ENCODE data around the gene MATR3.

MATR3 gene

DNA sequence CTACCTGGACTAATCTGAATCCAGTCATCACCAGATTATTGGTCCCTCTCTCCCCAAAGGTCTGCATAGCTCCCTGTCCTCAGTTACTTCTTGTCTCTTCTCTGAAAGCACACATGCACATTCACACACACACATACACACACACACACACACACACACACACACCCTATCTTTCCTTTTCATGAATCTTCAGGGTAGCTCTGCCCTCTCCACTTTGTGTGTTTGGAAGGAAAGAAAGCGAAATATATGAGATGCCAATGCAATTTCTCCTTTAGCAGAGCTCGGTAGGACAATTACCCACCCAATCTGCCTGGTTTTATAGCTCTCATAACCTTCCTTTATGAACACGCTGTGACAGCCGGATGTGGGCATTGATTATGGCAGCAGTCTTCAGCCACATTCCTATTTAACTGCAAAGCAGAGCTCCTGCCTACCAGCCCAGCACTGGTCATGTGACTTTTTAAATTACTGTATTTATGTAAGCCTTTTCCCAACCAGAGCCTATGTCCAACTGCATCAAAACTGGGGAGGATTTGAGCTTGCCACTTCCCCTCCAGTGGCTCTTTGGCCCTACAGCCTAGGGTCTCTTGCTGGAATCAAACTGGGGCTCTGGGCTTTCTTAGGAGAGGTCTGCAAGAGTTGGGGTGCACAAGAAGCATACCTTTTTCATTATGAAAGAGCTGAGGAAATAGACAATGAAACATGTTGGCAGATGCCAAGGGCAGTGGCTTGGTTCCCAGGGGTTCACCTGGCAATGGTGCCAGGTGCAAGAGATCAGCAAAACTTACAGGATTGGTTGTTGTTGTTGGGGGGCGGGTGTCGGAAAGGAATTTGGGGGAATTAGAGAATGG is 20.8 kb upstream of the MATR3 start:
- Histone ChIP-seq H3K27me3 (ENCODE audit: control insufficient read depth in 5 of 5, insufficient read depth in 4 of 5, low read length in 5 of 5) (no peaks in the 10 kb centered on the region), H3K4me3 (ENCODE audit: low read depth in 1 of 5, low read length in 5 of 5) (peak overlapping the region; percentile 72 to 86 (median 81)), H3K27ac (ENCODE audit: low read depth, low read length) (peak overlapping the region; percentile 87), H3K4me1 (ENCODE audit: control insufficient read depth in 5 of 5, insufficient read depth in 5 of 5, low read length in 5 of 5) (peaks cover 6 to 44% (median 21%) of the 10 kb centered on the region in 5 donors), H3K9me3 (ENCODE audit: control insufficient read depth in 5 of 5, low read length in 5 of 5) (no peaks in the 10 kb centered on the region), H3K9ac (ENCODE audit: low read length in 5 of 5) (peak overlapping the region in 4 of 5 donors; percentile 70 to 87 (median 80)), H3K36me3 (ENCODE audit: control insufficient read depth in 5 of 5, insufficient read depth in 5 of 5, low read length in 5 of 5) (peaks cover 0 to under 1% (median 0%) of the 10 kb centered on the region in 5 donors)

- Histone ChIP-seq H3K9ac (ENCODE audit: low read length in 5 of 5) (peak overlapping the region; percentile 70 to 87 (median 79)), H3K4me3 (ENCODE audit: low read depth in 1 of 5, low read length in 5 of 5) (peak overlapping the region; percentile 72 to 86 (median 81)), H3K36me3 (ENCODE audit: control insufficient read depth in 5 of 5, insufficient read depth in 5 of 5, low read length in 5 of 5) (peaks cover 0 to 6% (median 2%) of the 10 kb centered on the region in 5 donors), H3K27ac (ENCODE audit: low read depth, low read length) (peak overlapping the region; percentile 87), H3K4me1 (ENCODE audit: control insufficient read depth in 5 of 5, insufficient read depth in 5 of 5, low read length in 5 of 5) (peaks cover 6 to 40% (median 21%) of the 10 kb centered on the region in 5 donors), H3K9me3 (ENCODE audit: control insufficient read depth in 5 of 5, low read length in 5 of 5) (no peaks in the 10 kb centered on the region), H3K27me3 (ENCODE audit: control insufficient read depth in 5 of 5, insufficient read depth in 4 of 5, low read length in 5 of 5) (no peaks in the 10 kb centered on the region)
Observed at GRCh38 chr5:139273322-139273571, 20.3 kb upstream of the MATR3 start.

DNA sequence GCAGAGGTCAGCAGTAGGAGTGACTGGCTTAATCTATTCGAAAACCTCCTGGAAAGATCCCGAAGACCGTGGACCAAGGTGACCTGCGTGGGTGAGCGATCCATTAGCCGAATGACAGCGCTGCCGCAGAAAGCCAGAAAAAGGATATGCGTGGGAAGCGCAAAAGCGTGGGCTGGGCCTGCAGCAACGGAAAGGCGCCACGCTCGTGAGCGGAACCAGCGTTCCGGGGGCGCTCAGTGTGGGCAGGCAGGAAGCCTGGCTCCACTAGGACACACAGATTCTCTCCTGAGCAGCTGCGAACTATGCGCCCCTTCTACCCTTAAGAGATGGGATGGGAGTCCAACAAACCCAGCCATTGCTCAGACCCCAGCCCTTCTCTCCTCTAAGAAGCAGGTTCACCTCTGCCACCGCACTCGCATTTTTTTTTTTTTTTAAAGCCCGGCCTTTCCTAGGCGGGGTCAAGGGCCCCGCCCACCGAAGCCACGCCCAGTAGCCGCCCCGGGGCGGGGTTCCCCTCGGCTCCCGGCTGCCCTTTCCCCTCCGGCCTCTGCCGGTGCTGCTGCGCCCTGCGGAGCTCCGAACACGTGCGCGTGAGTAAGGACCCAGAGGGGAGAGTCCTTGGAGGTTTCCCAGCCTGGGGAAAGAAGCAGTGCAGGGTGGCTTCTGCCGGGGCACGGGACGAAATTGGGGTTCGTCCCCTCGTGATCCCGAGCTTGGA is 19.8 kb upstream of the MATR3 start:
- peaks cover 6 to 35% (median 21%) of the 10 kb centered on the region in 5 donors for H3K4me1 ChIP-seq (ENCODE audit: control insufficient read depth in 5 of 5, insufficient read depth in 5 of 5, low read length in 5 of 5)
- H3K36me3 ChIP-seq (ENCODE audit: control insufficient read depth in 5 of 5, insufficient read depth in 5 of 5, low read length in 5 of 5): peaks cover 4 to 11% (median 5%) of the 10 kb centered on the region in 5 donors
- H3K4me3 ChIP-seq (ENCODE audit: low read depth in 1 of 5, low read length in 5 of 5): peak overlapping the region; percentile 72 to 86 (median 81)
- H3K9me3 ChIP-seq (ENCODE audit: control insufficient read depth in 5 of 5, low read length in 5 of 5): no peaks in the 10 kb centered on the region
- peak overlapping the region; percentile 76 to 87 (median 85) for H3K9ac ChIP-seq (ENCODE audit: low read length in 5 of 5)
- peak overlapping the region; percentile 87 for H3K27ac ChIP-seq (ENCODE audit: low read depth, low read length)
- no peaks in the 10 kb centered on the region for H3K27me3 ChIP-seq (ENCODE audit: control insufficient read depth in 5 of 5, insufficient read depth in 4 of 5, low read length in 5 of 5)

DNA sequence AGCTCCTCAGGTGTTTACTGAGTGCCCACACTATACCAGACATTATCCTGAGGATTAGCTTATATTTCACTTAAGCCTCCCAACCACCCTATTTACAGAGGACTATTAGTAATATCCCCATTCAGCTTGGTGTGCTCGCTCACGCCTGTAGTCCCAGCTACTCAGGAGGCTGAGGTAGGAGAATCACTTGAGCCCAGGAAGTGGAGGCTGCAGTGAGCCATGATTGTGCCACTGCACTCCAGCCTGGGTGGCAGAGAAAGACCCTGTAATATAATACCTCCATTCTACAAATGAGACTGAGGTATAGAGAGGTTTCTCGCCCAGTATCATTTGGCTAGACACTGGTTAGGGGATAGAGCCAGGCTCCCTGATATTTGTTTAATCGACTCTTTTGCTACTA is 18.0 kb upstream of the MATR3 start:
- Histone ChIP-seq H3K9me3 (ENCODE audit: control insufficient read depth in 5 of 5, low read length in 5 of 5) (no peaks in the 10 kb centered on the region), H3K9ac (ENCODE audit: low read length in 5 of 5) (no peak overlapping the region), H3K4me1 (ENCODE audit: control insufficient read depth in 5 of 5, insufficient read depth in 5 of 5, low read length in 5 of 5) (peaks cover 6 to 32% (median 21%) of the 10 kb centered on the region in 5 donors), H3K27me3 (ENCODE audit: control insufficient read depth in 5 of 5, insufficient read depth in 4 of 5, low read length in 5 of 5) (no peaks in the 10 kb centered on the region), H3K4me3 (ENCODE audit: low read depth in 1 of 5, low read length in 5 of 5) (no peak overlapping the region), H3K36me3 (ENCODE audit: control insufficient read depth in 5 of 5, insufficient read depth in 5 of 5, low read length in 5 of 5) (peaks cover 5 to 22% (median 12%) of the 10 kb centered on the region in 5 donors), H3K27ac (ENCODE audit: low read depth, low read length) (no peak overlapping the region)

GRCh38 chr5:139275956-139276355 is 17.6 kb upstream of the MATR3 start:
- Histone ChIP-seq H3K27ac (ENCODE audit: low read depth, low read length) (no peak overlapping the region), H3K36me3 (ENCODE audit: control insufficient read depth in 5 of 5, insufficient read depth in 5 of 5, low read length in 5 of 5) (peaks cover 5 to 23% (median 12%) of the 10 kb centered on the region in 5 donors), H3K4me3 (ENCODE audit: low read depth in 1 of 5, low read length in 5 of 5) (no peak overlapping the region), H3K4me1 (ENCODE audit: control insufficient read depth in 5 of 5, insufficient read depth in 5 of 5, low read length in 5 of 5) (peaks cover 6 to 32% (median 21%) of the 10 kb centered on the region in 5 donors), H3K27me3 (ENCODE audit: control insufficient read depth in 5 of 5, insufficient read depth in 4 of 5, low read length in 5 of 5) (no peaks in the 10 kb centered on the region), H3K9ac (ENCODE audit: low read length in 5 of 5) (no peak overlapping the region), H3K9me3 (ENCODE audit: control insufficient read depth in 5 of 5, low read length in 5 of 5) (no peaks in the 10 kb centered on the region)

GRCh38 chr5:139276426-139276825 is 17.1 kb upstream of the MATR3 start:
- H3K9me3 ChIP-seq (ENCODE audit: control insufficient read depth in 5 of 5, low read length in 5 of 5): no peaks in the 10 kb centered on the region
- peaks cover 5 to 24% (median 12%) of the 10 kb centered on the region in 5 donors for H3K36me3 ChIP-seq (ENCODE audit: control insufficient read depth in 5 of 5, insufficient read depth in 5 of 5, low read length in 5 of 5)
- no peak overlapping the region for H3K9ac ChIP-seq (ENCODE audit: low read length in 5 of 5)
- no peak overlapping the region for H3K4me3 ChIP-seq (ENCODE audit: low read depth in 1 of 5, low read length in 5 of 5)
- H3K4me1 ChIP-seq (ENCODE audit: control insufficient read depth in 5 of 5, insufficient read depth in 5 of 5, low read length in 5 of 5): peaks cover 6 to 32% (median 22%) of the 10 kb centered on the region in 5 donors
- no peak overlapping the region for H3K27ac ChIP-seq (ENCODE audit: low read depth, low read length)
- H3K27me3 ChIP-seq (ENCODE audit: control insufficient read depth in 5 of 5, insufficient read depth in 4 of 5, low read length in 5 of 5): no peaks in the 10 kb centered on the region

- H3K9me3 ChIP-seq (ENCODE audit: control insufficient read depth in 5 of 5, low read length in 5 of 5): no peaks in the 10 kb centered on the region
- H3K9ac ChIP-seq (ENCODE audit: low read length in 5 of 5): no peak overlapping the region
- no peaks in the 10 kb centered on the region for H3K27me3 ChIP-seq (ENCODE audit: control insufficient read depth in 5 of 5, insufficient read depth in 4 of 5, low read length in 5 of 5)
- peaks cover 5 to 24% (median 12%) of the 10 kb centered on the region in 5 donors for H3K36me3 ChIP-seq (ENCODE audit: control insufficient read depth in 5 of 5, insufficient read depth in 5 of 5, low read length in 5 of 5)
- H3K4me1 ChIP-seq (ENCODE audit: control insufficient read depth in 5 of 5, insufficient read depth in 5 of 5, low read length in 5 of 5): peaks cover 6 to 36% (median 24%) of the 10 kb centered on the region in 5 donors
- H3K27ac ChIP-seq (ENCODE audit: low read depth, low read length): no peak overlapping the region
- H3K4me3 ChIP-seq (ENCODE audit: low read depth in 1 of 5, low read length in 5 of 5): no peak overlapping the region
Observed at GRCh38 chr5:139277171-139277570, 16.4 kb upstream of the MATR3 start.

DNA sequence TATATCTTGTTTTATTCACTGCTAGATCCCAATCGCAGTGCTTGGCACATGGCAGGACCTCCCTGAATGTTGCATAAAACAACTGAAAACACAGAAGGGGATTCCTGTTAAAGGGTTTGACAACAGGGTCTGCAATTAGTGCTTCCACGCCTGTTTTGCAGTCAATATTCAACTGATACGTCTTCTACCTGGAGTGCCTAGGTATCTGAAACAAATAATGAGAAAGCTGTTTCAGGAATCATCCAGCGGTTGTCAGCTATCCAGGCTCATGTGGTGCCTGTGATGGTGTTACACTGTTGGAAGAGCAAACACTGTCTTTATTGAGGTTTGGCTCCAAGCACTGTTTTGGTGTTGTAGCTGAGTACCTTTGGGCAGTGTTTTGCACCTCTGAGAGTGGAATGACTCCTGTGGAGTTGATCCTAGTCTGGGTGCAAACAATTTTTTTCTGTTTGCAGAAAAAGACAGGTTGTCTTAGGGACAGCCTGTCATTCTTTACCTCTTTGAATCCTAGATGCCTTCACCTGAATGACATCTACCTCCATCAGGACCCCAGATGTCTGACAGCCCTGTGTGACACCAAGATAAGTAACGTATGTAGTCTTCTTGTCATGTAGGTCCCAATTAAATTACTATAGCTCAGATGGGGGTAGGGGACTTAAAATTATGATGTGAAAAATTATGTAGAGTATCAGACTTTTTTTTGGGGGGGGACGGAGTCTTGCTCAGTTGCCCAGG is 14.8 kb upstream of the MATR3 start:
- peaks cover 8 to 40% (median 19%) of the 10 kb centered on the region in 5 donors for H3K36me3 ChIP-seq (ENCODE audit: control insufficient read depth in 5 of 5, insufficient read depth in 5 of 5, low read length in 5 of 5)
- no peak overlapping the region for H3K27ac ChIP-seq (ENCODE audit: low read depth, low read length)
- H3K9me3 ChIP-seq (ENCODE audit: control insufficient read depth in 5 of 5, low read length in 5 of 5): no peaks in the 10 kb centered on the region
- H3K27me3 ChIP-seq (ENCODE audit: control insufficient read depth in 5 of 5, insufficient read depth in 4 of 5, low read length in 5 of 5): no peaks in the 10 kb centered on the region
- peaks cover 3 to 23% (median 11%) of the 10 kb centered on the region in 5 donors for H3K4me1 ChIP-seq (ENCODE audit: control insufficient read depth in 5 of 5, insufficient read depth in 5 of 5, low read length in 5 of 5)
- H3K4me3 ChIP-seq (ENCODE audit: low read depth in 1 of 5, low read length in 5 of 5): no peak overlapping the region
- no peak overlapping the region for H3K9ac ChIP-seq (ENCODE audit: low read length in 5 of 5)

- H3K4me1 ChIP-seq (ENCODE audit: control insufficient read depth in 5 of 5, insufficient read depth in 5 of 5, low read length in 5 of 5): peaks cover 0 to 6% (median 3%) of the 10 kb centered on the region in 5 donors
- no peak overlapping the region for H3K27ac ChIP-seq (ENCODE audit: low read depth, low read length)
- H3K9me3 ChIP-seq (ENCODE audit: control insufficient read depth in 5 of 5, low read length in 5 of 5): no peaks in the 10 kb centered on the region
- no peaks in the 10 kb centered on the region for H3K27me3 ChIP-seq (ENCODE audit: control insufficient read depth in 5 of 5, insufficient read depth in 4 of 5, low read length in 5 of 5)
- H3K9ac ChIP-seq (ENCODE audit: low read length in 5 of 5): no peak overlapping the region
- H3K4me3 ChIP-seq (ENCODE audit: low read depth in 1 of 5, low read length in 5 of 5): no peak overlapping the region
- H3K36me3 ChIP-seq (ENCODE audit: control insufficient read depth in 5 of 5, insufficient read depth in 5 of 5, low read length in 5 of 5): peaks cover 15 to 47% (median 23%) of the 10 kb centered on the region in 5 donors
Observed at GRCh38 chr5:139282197-139282557, 11.4 kb upstream of the MATR3 start.

Measured in subcutaneous abdominal adipose tissue (tissue), 5 donors.